Thyroid gland (tissue), 4 donors: ENCODE results near the gene MTFMT.

Source experiments
- CTCF ChIP-seq, 6 experiments: fragments of 200-600 bp in 3 of 6; fragments of 450-650 bp in 3 of 6; sonication (generic) in 3 of 6; IDR thresholded peaks; one replicate each; pipeline ENCODE4 v1.5.1; 2016 to 2019; ENCODE audit warnings: antibody characterized with exemption in 6 of 6, mild to moderate bottlenecking in 2 of 6, inconsistent platforms in 1 of 6, moderate library complexity in 1 of 6
- POLR2A ChIP-seq, 2 donors: fragments of 450-650 bp; IDR thresholded peaks; one replicate each; pipeline ENCODE4 v1.6.1; 2017; ENCODE audit warnings: antibody characterized with exemption in 2 of 2, mild to moderate bottlenecking in 2 of 2, moderate library complexity in 1 of 2

- TF ChIP-seq CTCF (IDR thresholded peaks at IDR 0.05) (no peak), POLR2A (IDR thresholded peaks at IDR 0.05) (no peak)
Measured at GRCh38 chr15:65058394-65059368, 29.2 kb upstream of the MTFMT start.
